Spleen (tissue), 11 donors: Measurements from ENCODE around the gene CD80. TPM values are rescaled to one million over a fixed set of nuclear protein-coding genes. Genes with fewer than 3 reads are reported as not detected.

Experiments
- DNase-seq: peaks from one replicate; pipeline ENCODE4 v3.0.0-alpha.2; 2020
- H3K27ac ChIP-seq, 8 donors: fragments of 200-600 bp; sonication (generic) in 7 of 8; 1 replicate in 4 of 8; 2 replicates in 4 of 8; pipeline versions ENCODE4 v1.5.0 to v1.8.0; 2016 to 2021; ENCODE audit warnings: inconsistent platforms in 4 of 8, mild to moderate bottlenecking in 4 of 8, moderate library complexity in 1 of 8
- H3K27me3 ChIP-seq, 7 donors: fragments of 200-600 bp; sonication (generic) in 6 of 7; replicated peaks in 1 of 7; 1 replicate in 4 of 7; 2 replicates in 3 of 7; pipeline versions ENCODE4 v1.5.0 to v1.8.0; 2016 to 2021; ENCODE audit warnings: inconsistent platforms in 3 of 7, mild to moderate bottlenecking in 1 of 7
- H3K36me3 ChIP-seq, 6 donors: fragments of 200-600 bp; sonication (generic) in 5 of 6; 1 replicate in 4 of 6; 2 replicates in 2 of 6; pipeline versions ENCODE4 v1.5.0 to v1.8.0; 2016 to 2021; ENCODE audit warnings: inconsistent platforms in 2 of 6
- H3K4me1 ChIP-seq, 6 donors: fragments of 200-600 bp; sonication (generic) in 5 of 6; 1 replicate in 3 of 6; 2 replicates in 3 of 6; pipeline versions ENCODE4 v1.5.0 to v1.8.0; 2016 to 2021; ENCODE audit warnings: inconsistent platforms in 3 of 6
- H3K4me3 ChIP-seq, 8 donors: fragments of 200-600 bp; sonication (generic) in 7 of 8; 1 replicate in 4 of 8; 2 replicates in 4 of 8; pipeline versions ENCODE4 v1.5.0 to v1.8.0; 2016 to 2021; ENCODE audit warnings: inconsistent platforms in 4 of 8, mild to moderate bottlenecking in 4 of 8, moderate library complexity in 2 of 8
- H3K9me3 ChIP-seq, 8 donors: fragments of 200-600 bp; sonication (generic) in 7 of 8; 1 replicate in 4 of 8; 2 replicates in 4 of 8; pipeline versions ENCODE4 v1.5.0 to v1.8.0; 2016 to 2021; ENCODE audit warnings: inconsistent platforms in 4 of 8
- CTCF ChIP-seq, 11 experiments: fragments of 200-600 bp in 7 of 11; fragments of 450-650 bp in 4 of 11; sonication (generic) in 4 of 11; IDR thresholded peaks in 8 of 11; conservative IDR thresholded peaks in 3 of 11; 1 replicate in 7 of 11; 2 replicates in 4 of 11; pipeline versions ENCODE4 v1.4.0 to v1.8.0; 2016 to 2021; ENCODE audit warnings: antibody characterized with exemption in 11 of 11, inconsistent platforms in 4 of 11, mild to moderate bottlenecking in 1 of 11
- POLR2A ChIP-seq, 3 donors: fragments of 450-650 bp; IDR thresholded peaks; one replicate each; pipeline ENCODE4 v1.5.1; 2017; ENCODE audit warnings: antibody characterized with exemption in 3 of 3, mild to moderate bottlenecking in 1 of 3
- POLR2AphosphoS5 ChIP-seq, 3 donors: sonication (generic); formaldehyde crosslinking; IDR thresholded peaks; one replicate each; pipeline ENCODE4 v1.5.1; 2017; ENCODE audit warnings: antibody characterized with exemption in 3 of 3
- WGBS, 5 donors: extraction: QIAGEN DNeasy Blood & Tissue Kit in 3 of 5; methylation state at CpG; one replicate each; pipeline versions ENCODE4 v1.1.5 to v1.1.7; 2013 to 2018; 5-methylcytosine and 5-hydroxymethylcytosine counted together
- intact Hi-C: fragments of 100-400 bp; cut with DNase I; formaldehyde crosslinking; loops from one replicate; pipeline ENCODE4 v1.15.0; 2023; ENCODE audit warnings: low total_unique reads
- polyA plus RNA-seq, 3 donors: library from polyadenylated mRNA; stranded (reverse); fragments of 200-250 nt; gene quantifications; one replicate each; pipeline ENCODE4 v1.2.1, GENCODE V29; 2013
- total RNA-seq, 7 donors: library from RNA; depleted of rRNA in 3 of 7; stranded (reverse); fragments of >200 nt in 3 of 7; fragmentation: NEBNext Ultra II Directional in 4 of 7; extraction: Animal tissue kit (Norgen Biotek cat#: 25700) in 4 of 7; gene quantifications; one replicate each; pipeline versions ENCODE4 v1.1.0 to v1.2.1, GENCODE V29; 2016 to 2021
- donor health status: healthy with polysubstance abuse.
- donor health status: DM: no; HTN: no; CAD: no; lungs with moderate emphysema.
- donor health status: DM: no; HTN: no; CAD: no.
- donor health status: Bipolar disorder and iron deficiency.
- donor health status: healthy.
- donor health status: DM: no; HTN: no; CAD: no.
- donor health status: DM: yes; HTN: yes; CAD: no.

Gene CD80
- total and polyA plus RNA-seq, 10 donors, result 1.5 to 33.0 (median 13.4) TPM

GRCh38 chr3:119536757-119537156 lies 22.7 kb downstream of the CD80 start:
- DNase-seq, result no peak
- Histone ChIP-seq H3K9me3 (no peaks in the 10 kb centered on the region), H3K4me3 (no peak overlapping the region), H3K27me3 (no peaks in the 10 kb centered on the region), H3K27ac (no peak overlapping the region), H3K4me1 (peaks cover 0 to 8% (median 0%) of the 10 kb centered on the region in 6 donors), H3K36me3 (peaks cover 0 to 12% (median 0%) of the 10 kb centered on the region in 6 donors)
- TF ChIP-seq CTCF (IDR thresholded peaks at IDR 0.05 in 8 of 11, conservative IDR thresholded peaks at IDR 0.05 in 3 of 11) (no peak), POLR2A (IDR thresholded peaks at IDR 0.05) (no peak), POLR2AphosphoS5 (IDR thresholded peaks at IDR 0.05) (no peak)
- WGBS, 5 donors, result 90 to 97% (median 95%) methylated on average over 4 of the region's 4 CpGs
- intact Hi-C loops, result no loop called here

GRCh38 chr3:119534296-119534695 lies 25.1 kb downstream of the CD80 start:
- 85 to 93% (median 86%) methylated on average over 1 of the region's 1 CpG; no CpG with 5 or more reads in 1 of the 5 donors for WGBS, 5 donors
- H3K9me3 ChIP-seq, result no peaks in the 10 kb centered on the region
- DNase-seq, result no peak
- intact Hi-C loops, result no loop called here
- H3K4me1 ChIP-seq, result peaks cover 0 to 3% (median 0%) of the 10 kb centered on the region in 6 donors
- H3K27me3 ChIP-seq, result no peaks in the 10 kb centered on the region
- H3K4me3 ChIP-seq, result no peak overlapping the region
- H3K27ac ChIP-seq, result no peak overlapping the region
- H3K36me3 ChIP-seq, result peaks cover 0 to 14% (median 0%) of the 10 kb centered on the region in 6 donors
- no peak for TF ChIP-seq POLR2A (IDR thresholded peaks at IDR 0.05)
- no peak for TF ChIP-seq POLR2AphosphoS5 (IDR thresholded peaks at IDR 0.05)
- no peak for TF ChIP-seq CTCF (IDR thresholded peaks at IDR 0.05 in 8 of 11, conservative IDR thresholded peaks at IDR 0.05 in 3 of 11)

- H3K36me3 ChIP-seq, result peaks cover 0 to 26% (median 0%) of the 10 kb centered on the region in 6 donors
- H3K27me3 ChIP-seq, result no peaks in the 10 kb centered on the region
- DNase-seq, result no peak
- H3K4me1 ChIP-seq, result no peaks in the 10 kb centered on the region
- H3K4me3 ChIP-seq, result no peak overlapping the region
- intact Hi-C loops, result no loop called here
- no peaks in the 10 kb centered on the region for H3K9me3 ChIP-seq
- WGBS, 5 donors, result 94 to 99% (median 98%) methylated on average over 4 of the region's 4 CpGs
- no peak overlapping the region for H3K27ac ChIP-seq
- TF ChIP-seq CTCF (IDR thresholded peaks at IDR 0.05 in 8 of 11, conservative IDR thresholded peaks at IDR 0.05 in 3 of 11) (no peak), POLR2AphosphoS5 (IDR thresholded peaks at IDR 0.05) (no peak), POLR2A (IDR thresholded peaks at IDR 0.05) (no peak)
These were observed 28.3 kb downstream of the CD80 start for GRCh38 chr3:119531151-119531550.

GRCh38 chr3:119530456-119530855 lies 29.0 kb downstream of the CD80 start:
- Histone ChIP-seq H3K27me3 (no peaks in the 10 kb centered on the region), H3K4me1 (no peaks in the 10 kb centered on the region), H3K27ac (no peak overlapping the region), H3K36me3 (peaks cover 0 to 31% (median 0%) of the 10 kb centered on the region in 6 donors), H3K4me3 (no peak overlapping the region), H3K9me3 (no peaks in the 10 kb centered on the region)
- WGBS, 5 donors, result 73 to 94% (median 88%) methylated on average over 2 of the region's 2 CpGs
- TF ChIP-seq POLR2AphosphoS5 (IDR thresholded peaks at IDR 0.05) (no peak), CTCF (IDR thresholded peaks at IDR 0.05 in 8 of 11, conservative IDR thresholded peaks at IDR 0.05 in 3 of 11) (no peak), POLR2A (IDR thresholded peaks at IDR 0.05) (no peak)
- intact Hi-C loops, result no loop called here
- DNase-seq, result no peak
